CD4-positive, alpha-beta T cell treated with Interleukin-17A for 1 hour (primary cell): Measurements from ENCODE around the gene KDM5A.

Experiments
- DNase-seq: peaks from one replicate; pipeline ENCODE4 v3.0.0-alpha.2; 2020

KDM5A gene

DNA sequence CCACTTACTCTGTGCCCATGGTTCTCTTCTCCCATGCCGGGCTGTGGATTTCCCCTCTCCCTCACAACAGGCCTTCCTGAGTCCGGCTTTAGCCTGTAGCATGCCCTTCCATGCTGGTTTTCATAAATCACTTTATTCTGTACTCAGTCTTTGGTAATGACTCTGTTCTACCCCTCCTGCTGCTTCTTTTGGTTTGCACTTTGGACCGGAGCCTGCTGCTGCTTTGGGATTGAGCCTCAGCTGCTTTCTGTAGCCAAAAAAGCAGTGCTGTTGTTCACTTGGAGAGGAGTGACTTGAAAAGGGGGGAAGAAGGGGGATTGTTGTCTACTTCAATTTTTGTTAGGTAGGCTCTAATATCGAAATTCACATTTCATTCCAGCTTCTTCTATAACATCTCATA lies 118.0 kb downstream of the KDM5A start:
- DNase-seq: no peak

DNA sequence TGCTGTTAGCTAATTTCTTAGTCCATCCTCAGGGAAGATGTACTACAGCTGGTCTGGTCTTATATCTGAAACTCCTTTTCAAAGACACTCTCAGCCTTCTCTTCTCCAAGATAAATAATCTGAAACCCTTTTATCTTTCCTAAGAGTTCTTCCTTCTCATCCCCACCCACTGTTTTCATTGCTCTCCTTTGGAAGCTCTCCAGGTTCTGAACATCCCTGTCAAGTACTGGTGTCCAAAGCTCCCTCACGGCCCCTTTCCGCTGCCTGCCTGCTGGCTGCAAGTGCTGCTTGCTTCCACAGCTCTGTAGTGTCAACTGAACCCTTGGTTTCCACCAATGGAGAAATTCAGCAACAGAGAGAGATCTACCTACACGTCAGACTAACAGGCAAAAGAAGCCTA lies 119.9 kb downstream of the KDM5A start:
- DNase-seq: no peak

DNA sequence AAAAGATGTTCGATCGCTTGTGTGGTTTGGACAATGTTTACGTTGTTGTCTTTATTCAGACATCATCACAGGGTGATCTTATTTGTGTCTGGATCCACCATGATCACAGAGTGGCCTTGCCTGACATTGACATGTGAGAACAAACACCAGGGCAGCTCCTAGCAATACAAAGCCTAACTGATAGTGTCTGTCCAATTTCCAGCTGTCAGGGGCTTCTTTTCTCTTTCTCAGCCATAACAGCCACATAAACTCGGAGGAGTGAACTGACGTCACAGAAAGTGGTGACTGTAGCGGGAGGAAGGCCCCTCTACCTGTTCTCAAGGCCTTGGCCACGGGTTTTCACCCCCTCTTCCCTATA lies 120.7 kb downstream of the KDM5A start:
- DNase-seq: no peak

DNA sequence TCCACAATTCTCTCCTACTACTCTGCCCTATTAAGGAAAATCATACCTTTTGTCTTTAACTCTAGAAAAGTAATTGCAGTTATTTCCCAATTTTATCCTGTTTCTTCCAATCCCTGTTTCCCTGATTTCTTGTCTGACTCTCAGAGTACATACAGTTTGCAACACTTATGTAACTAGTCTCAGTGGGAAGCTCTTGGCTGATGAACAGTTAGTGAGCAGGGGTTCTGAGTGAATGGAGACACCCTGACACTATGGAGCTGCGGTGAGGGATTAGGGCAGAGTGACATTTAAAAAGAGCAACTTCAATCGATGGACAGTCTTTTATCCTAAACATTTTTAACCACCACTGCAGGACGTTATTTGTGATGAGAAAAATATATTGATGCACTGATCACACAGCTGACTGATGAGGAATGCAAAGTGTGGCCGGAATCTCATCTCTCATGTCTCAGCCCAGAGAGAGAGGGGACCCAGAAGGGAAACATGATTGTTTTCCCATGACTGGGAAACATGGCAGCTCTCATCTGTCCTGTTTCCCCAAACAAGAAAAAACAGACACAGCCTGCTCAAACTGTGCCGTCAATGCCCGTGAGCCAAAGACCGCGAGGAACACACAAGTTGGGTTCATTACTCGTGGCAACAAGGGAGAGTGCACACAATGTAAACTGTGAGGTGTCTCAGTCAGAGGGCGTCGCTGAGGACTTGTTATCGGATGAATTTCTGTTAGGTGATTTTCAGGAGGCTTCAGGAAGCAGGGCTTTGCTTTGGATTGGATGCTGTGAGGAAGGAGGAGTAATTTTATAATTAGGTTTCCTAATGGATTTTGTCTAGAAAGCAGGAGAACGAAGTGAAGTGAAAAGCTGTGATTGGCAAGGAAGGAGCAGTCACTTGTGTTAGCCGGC lies 121.3 kb downstream of the KDM5A start:
- DNase-seq: no peak

DNA sequence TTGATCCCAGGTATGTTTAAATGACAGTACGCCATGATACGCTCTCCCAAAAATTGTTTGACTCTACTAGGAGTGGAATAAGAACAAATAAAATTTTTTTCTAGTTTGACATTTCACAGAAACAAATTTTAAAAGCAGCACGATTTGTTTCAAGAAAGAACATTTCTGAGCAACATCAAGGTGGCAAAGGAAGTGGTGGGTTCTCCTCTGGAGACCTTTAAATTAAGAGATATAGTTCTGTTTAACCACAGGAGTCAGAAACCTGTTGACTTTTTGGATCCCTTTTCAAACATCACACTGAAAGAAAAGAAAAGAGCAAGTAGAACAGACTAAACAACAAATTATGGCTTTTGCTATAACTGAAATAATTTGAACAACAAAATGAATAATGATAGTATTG lies 124.0 kb downstream of the KDM5A start:
- no peak for DNase-seq

DNA sequence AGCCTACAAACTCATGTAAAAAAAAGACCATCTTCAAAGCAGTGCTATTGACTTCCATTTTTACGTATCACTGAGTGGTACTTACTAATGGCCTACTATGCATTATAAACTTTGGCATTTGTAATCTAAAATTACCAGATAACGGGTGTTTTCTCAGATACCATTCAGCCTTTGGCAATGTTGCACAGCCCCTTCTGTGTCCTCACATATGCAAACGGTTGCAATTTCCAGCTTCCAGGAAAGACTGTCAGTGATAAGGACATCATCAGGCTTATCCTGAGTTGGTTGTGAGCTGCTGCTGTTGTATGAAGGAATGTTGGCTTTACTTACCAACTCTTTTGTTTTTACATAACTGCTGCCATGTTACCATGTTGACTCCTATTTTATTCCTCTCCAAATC lies 124.9 kb downstream of the KDM5A start:
- no peak for DNase-seq

DNA sequence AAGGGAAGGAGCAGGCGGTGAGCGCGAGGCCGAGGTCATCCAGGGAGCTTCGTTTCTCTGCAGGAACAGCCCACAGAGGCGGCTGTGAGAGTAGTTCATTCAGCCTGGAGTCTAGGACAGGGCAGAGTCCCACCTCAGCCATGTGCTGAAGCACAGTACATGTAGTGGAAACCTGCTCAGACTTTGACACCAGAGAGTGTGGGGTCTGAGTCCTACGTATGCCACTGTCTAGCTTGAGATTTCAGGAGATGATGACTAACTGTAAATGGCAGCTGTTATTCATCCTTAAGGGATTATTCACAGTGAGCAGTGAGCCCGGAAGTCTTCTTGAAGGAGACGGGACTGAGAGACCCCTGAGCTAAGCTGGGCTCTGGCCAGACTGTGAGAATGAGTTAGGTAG lies 125.5 kb downstream of the KDM5A start:
- DNase-seq: no peak

DNA sequence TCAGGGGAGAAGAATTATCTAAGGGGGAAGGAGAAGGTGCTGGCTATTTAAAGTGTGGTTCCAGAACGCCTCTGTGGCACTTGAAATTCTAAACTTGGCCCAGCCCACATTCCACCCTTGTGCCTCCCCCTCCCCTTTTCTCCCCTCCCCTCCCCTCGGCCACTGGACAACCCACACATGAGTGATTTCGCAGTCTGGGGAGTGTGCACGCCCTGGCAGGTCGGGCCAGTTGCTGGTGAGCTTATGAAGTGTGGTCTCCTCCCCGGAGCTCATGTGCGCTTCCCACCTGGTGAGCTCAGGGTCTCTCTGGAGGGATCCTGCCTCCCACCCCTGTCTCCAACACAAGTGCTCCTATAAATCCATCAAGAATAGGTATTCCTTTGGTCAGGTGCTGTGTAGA lies 126.3 kb downstream of the KDM5A start, which contains the start of gene SLC6A13:
Gene SLC6A13 (minus strand): TSS at position 20 of the 400 bp plus-strand sequence. CDS start 2,784 bp downstream, outside the sequence.
- no peak for DNase-seq

DNA sequence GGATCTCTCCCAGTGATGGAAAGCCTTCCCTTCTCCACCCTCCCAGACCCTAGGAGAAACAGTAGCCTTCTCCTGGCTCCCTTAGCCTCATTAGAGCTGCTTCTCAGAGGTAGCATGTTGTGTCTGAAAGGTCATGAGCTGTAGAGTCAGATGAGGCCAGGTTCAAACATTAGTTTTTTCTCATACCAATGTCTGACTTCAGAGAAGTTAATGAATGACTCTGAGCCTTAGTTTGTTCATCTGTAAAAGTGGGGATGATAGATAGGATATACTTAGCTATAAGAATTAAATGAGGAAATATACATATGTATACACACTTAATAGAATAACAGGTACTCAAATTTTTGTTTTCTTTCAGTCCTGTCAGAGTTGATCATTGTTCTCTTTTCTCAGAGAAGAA lies 127.0 kb downstream of the KDM5A start:
- no peak for DNase-seq

DNA sequence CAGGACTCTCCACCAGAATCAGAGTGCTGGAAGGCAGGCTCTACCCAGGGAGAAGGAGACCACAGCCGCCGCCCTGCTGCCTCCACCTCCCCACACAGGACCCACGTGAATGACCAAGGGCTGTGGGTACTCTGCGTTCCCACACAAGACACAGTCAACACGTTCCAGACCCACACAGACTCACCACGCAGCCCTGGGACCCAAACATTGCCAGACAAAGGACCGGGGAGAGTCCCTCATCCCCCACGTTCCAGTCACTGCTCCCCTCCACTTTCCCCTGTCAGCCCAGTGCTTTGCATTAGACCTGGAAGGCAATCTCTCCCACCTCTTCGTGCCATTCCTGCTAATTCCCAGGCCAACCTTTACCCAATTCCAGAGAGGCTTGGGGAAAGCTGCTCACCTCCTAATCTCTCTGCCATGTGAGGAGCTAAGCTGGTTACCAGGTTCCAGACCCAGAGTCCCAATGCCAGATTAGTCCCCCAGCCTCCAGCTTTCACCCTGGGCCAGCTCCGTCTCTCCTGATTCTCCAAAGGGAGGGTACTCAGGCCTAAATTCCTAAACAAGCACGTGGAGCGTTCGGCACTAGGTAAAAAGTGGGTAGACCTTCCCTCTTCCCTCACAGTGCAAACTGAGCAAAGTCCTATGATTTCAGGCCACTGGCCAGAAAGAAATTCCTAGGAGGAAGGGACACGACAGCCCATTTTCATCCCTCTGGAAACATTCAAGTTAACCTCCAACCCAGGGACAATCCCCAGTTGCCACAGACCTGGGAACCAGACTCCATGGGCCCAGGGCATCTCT lies 131.4 kb downstream of the KDM5A start:
- no peak for DNase-seq

DNA sequence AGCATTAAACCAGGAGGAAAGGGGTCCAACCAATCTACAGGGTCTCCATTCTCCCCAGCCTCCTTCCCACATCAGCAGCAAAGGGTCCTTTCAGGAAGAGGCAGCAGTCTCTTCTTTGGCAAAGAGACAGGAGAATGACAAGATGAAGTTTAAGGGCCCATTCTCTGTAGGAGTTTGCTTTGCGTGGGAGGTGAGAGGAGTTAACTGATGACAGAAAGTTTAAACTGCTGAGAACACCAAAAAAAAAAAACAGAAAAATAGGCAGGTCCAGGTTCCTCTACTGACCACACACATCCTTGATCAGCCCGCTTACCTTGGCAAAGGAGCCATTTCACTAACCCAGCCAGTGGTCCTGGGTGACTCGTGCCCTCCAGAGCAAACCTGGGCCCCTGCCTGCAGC lies 132.2 kb downstream of the KDM5A start:
- DNase-seq: no peak

DNA sequence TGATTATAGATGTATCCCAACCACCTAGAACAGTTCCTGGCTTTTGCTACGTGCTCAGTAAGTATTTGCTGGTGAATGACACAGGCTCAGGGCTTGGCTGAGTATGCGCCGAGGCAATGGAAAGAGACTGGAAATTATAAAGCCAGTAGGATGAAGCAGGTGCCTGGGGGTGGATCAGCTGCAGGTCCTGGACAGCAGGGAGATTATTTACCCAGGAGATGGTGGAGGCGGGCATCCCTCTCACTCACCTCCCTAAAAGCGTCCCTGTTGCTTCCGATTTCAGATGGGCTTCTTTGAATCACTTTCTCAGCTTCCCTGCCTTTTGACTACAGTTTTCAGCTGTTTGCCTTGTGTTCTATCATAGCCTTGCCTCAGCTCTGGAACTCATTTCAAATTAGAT lies 132.9 kb downstream of the KDM5A start:
- DNase-seq: no peak

DNA sequence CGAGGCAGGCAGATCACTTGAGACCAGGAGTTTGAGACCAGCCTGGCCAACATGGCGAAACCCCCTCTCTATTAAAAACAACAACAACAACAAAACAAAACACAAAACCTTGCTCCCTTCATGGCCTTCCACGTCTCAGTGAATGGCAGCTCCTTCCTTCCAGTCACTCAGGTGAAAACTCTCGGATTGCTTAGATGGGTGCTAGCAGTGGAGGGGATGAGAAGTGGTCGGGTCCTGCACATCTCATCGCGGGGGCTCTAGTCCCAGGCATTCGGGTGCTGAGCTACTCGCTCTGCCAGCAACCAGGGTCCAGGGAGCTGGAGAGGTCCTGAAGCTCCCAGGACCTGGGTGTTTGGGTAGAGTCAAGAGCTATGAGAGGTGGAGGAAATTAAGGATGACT lies 134.2 kb downstream of the KDM5A start:
- no peak for DNase-seq

DNA sequence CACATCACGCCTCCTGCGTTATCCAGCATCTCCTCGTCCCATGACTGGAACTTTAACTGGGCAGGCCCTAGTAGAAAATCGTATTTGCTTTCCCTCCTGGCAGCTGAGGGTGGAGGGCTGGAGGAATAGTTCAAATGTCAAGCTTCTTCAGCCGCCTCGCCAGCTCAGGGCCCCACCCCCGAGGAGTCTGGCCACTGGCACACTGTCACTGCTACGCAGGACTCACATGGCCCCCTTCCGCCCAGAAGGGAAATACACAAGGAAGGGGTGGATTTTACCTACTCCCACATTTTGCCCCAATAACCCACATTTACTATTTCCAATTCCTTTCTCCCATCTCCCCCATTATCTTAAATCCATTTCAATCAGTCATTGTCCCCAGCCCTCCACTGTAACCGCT lies 135.1 kb downstream of the KDM5A start:
- DNase-seq: no peak

DNA sequence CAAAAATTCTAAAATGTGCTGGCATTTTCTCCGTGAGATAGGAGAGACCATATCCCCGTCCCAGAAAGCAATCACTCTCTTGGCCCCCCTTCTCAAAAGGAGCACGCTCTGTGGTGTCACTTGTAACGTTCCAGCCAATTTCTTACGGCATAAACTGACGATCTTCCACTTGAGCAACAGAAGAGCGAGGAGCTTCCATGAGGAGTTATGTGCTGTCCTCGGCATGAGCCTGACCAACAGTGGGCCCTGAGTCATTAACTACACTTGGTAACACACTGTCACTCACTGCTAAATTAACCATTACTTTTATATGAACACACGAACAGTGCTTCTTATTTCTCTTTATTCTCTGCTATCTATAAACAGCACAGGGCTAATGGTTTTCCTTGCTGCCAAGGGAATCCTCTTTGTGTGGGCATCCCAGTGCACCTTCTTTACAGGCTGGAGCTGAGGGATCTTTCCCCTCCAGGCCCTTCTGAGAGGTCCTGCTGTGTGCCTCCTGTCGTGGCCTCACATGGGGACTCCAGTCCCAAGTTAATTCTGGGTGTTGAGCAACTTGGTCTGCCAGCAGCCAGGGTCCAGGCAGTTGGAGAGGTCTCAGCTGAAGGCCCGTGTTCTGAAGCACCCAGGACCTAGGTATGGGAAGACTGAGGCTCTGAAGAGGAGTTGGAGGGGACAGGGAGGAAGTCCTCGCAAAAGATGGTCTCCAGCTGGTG lies 135.8 kb downstream of the KDM5A start:
- DNase-seq: no peak

DNA sequence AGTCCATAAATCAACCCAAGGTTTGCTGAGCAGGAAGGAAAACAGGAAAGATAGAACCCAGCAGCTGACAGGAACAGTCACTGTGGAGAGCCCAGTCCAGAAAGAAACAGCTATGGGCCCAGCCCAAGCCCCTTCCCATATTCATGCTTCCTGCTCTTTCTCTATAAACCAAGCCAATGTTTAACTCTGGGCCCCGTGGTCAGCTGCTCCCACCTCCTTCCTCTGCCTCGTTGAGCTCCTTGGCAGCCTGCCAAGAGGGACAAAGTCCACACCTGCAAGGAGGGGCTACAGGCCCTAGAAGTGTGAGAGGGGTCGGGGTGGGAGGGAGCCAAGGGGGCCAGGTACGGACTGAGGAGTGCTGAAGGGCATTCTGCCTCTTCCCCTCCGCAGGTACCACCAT lies 136.5 kb downstream of the KDM5A start:
- DNase-seq: no peak

DNA sequence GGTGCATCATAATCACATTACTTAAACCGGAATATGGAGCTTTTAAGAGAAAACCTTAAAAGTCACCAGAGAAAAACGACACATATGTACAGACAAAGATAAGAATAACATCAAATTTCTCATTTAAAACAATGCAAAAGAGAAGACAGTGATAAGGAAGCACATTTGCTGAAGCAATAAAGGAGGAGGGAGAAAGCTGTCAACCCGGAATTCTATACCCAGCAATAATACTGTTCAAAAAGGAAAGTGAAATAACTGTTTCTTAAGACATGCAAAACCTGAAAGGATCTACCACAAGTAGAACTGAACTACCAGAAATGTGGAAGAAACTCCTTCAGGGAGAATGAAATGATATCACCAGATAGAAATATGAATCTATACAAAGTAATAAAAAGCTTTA lies 141.8 kb downstream of the KDM5A start:
- DNase-seq: no peak

DNA sequence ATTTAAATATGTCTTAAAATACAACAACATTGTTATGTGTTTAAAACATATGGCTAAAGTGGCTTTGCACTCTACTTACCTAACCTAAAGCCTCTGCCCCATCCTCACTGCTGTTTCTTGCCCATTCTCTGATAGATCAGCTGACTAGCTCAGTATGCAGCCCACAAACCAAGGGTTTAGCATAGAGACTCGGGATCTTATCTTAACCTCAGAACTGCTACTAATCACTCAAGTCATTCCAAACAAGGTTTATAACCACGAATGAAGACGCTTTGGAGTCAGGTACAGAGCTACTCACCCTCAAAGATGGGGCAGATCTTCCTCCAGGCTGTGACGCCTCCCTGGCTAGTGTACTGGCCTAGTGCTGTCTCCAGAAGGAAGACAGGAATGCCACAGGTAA lies 145.7 kb downstream of the KDM5A start:
- no peak for DNase-seq

DNA sequence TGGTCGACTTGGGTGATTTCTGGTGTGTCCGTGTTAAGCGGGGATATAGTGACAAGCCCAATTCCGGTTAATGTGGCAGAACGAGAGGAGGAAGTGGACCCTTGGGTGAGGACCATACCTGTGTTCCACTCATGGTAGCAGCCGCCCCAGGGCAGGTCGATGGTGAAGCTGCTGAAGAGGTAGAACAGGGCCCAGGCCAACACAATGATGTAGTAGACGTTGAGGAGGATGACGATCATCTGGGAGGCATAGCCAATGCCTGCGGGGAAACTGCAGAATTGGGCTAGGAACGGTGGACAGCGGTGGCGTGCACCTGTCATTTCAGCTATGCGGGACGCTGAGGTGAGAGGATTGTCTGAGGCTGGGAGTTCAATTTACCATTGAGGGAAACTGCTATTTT lies 146.6 kb downstream of the KDM5A start:
- DNase-seq: no peak

DNA sequence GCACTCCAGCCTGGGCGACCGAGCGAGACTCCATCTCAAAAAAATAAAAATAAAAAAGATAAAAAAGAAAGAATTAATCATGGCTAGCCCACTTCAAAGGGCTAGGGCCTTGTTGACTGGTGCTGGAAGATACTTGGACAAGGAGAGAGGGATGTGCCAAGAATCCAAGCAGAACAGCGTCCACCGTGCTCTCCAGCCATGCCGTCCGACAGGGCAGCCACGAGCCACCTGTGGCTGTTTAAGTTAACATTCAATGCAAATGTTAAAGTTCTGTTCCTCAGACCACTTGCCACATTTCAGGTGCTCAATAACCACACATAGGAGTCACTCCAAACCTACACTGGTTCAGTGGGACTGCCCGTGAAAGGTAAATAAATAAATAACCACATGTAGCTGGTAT lies 147.9 kb downstream of the KDM5A start:
- DNase-seq: no peak

DNA sequence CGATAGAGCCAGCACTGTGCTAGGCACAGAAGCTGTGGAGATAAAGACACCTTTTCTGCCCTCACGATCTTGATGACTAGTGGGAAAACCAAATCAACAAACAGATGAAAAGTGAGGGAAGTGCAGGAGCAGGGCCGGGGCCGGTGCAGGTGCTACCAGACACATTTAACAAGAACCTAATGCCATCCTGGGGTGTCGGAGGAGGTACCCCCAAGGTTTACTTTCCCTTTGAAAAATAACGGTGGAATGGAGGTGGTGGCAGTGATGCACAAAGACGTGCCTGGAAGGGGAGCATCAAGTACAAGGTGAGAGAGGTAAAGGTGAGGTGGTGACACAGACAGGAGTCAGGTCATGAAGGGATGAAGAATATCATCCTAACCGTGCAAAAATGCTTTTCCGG lies 148.6 kb downstream of the KDM5A start:
- no peak for DNase-seq

DNA sequence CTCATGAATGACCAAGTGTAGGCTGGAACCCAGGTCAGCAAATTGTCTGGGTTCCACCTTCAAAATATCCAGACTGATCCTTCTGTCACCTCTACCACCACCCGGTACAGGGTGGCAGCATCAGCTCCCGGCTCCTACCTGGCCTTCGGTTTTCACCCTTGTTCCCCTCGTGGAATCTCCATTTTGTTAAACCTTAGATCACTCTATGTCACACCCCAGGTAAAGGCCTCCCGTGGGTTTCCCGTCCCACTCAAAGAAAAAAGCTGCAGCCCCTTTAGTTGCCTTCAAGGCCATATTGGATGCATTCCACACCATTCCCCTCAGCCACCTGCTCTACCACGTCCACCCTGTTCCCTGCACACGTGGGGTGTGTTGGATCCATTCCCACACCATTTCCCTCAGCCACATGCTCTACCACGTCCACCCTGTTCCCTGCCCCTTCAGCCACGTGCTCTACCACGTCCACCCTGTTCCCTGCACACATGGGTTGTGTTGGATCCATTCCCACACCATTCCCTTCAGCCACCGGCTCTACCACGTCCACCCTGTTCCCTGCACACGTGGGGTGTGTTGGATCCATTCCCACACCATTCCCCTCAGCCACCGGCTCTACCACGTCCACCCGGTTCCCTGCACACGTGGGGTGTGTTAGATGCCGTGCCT lies 150.3 kb downstream of the KDM5A start:
- DNase-seq: no peak

DNA sequence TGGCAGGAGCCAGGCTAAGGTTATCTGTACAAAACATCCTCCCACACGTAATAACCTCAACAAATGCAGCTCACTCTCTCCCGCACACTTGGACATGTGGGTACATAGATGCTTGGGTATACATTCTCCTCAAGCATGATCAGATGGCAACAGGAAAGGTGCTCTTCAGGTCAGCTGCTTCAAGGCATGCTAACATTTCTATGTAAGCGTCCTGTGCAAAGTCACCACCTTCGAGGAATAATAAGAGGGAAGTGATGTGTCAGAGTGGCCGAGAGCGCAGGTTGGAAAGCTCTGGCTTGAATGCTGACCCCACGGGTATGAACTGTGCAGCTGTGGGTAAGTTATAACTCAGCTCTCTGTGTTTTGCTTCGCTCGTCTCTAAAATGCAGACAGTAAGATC lies 151.0 kb downstream of the KDM5A start:
- DNase-seq: no peak
